GM18867 (cell line): ENCODE results near the gene UBASH3B.
A peak's percentile ranks its signal among the peaks of the same experiment; 100 is the strongest.

Experiments used
- ATAC-seq: cut with Tn5 transposase; IDR thresholded peaks from one replicate; pipeline ENCODE4 v1.9.1; 2021; ENCODE audit warnings: mild to moderate bottlenecking, moderate library complexity; ENCODE audit not compliant: unreplicated experiment

Gene UBASH3B

DNA sequence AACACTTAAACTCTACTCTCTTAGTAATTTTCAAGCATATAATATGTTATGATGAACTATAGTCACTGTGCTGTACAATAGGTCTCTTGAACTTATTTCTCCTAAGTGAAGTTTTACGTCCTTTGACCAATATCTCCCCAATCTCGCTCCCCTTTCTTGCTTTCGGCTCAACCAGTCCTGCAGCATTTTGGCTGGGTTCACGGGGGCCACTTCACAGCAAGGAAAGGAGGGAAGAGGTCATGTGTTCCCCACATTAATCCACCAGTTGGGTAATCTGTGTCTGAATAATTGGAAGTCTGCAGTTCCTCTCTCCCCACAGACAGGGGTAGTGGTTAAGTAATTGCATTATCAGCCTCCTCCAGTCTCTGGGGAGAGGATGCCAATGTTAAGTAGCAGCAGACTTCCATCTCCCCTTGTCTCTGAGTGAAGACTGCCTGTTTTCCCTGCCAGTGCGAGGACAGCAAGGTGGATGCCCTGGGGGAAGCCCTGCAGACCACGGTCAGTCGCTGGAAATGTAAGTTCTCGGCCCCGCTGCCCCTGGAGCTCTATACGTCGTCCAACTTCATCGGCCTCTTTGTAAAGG is 123.6 kb downstream of the UBASH3B start:
- no peak for ATAC-seq

DNA sequence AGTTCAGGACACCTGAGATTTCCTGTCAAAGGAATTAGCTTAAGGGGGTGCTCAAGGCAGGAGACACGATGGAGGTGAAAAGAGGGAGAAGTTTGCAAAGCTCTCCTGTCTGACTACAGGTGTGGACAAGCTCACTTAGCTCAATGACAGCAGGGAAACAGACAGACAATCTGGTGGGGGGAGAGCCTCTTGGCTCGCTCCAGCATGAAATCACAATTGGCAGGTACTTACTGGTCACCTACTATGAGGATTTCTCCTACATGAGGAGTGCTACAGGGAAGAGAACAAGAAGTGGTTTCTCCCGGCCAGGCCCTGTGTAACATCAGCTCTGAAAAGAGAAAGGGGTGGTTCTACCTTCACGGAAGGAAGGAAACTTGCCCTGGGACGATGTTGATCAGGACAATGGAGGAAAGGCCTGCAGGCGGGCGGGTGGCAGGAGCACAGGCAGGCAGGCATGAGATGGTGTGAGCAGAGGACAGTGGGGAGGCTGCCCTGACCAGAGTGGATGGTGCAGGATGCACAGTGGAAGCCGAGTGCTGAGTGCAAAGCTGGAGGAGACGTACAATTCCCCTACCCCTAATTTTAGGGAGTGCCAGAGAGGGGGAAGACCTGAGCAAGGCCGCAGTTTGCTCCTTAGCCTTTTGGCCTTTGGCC is 124.9 kb downstream of the UBASH3B start:
- no peak for ATAC-seq

DNA sequence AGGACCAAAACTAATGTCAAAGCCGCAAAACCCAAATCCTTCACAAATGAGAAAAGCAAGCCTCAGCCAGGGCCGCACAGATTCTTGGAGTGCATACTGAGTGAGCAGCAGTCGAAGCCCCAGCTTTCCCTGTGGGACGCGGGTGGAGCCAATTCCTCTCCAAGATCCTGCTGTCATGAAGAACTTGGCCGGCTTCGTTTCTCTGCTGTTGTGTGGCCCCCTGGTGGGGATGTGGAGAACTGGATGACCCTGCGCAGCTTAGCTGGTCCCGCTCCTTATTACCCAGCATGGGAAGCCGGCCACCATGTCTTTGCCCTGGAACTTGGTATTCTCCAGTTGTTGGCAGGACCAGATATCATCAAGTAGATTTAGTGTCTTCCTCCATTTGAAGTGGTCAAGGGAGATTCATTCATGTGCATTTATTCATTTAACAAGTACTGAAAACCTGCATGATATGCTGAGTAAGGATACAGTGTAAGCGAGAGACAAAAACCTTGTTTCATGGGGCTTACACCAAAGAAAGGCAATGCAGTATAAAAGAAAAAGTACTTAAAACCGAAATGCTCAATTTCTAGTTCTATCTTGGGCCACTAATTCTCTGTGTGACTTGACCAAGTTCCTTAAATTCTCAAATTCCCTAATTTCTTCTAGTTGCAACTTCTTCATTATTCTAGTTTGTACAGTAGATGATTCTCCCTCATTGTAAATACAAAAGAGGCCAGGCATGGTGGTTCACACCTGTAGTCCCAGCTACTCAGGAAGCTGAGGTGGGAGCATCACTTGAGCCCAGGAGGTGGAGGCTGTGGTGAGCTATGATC is 126.1 kb downstream of the UBASH3B start:
- ATAC-seq = peak; percentile 86

DNA sequence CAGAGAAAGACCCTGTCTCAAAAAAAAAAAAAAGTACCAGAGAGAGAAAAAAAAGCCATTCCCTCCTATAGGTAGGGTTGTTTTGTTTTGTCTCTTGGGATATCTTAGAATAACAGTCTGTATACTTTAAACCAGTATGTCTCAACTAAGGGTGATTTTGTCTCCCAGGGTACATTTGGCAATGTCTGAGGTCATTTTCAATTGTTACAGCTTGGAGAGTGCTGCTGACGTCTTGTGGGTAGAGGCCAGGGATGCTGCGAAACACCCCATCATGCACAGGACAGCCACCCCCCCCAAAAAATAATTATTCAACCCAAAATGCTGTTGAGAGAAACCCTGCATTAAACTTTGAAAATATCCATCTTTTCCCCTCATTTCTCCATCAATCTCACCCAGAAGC is 126.7 kb downstream of the UBASH3B start:
- ATAC-seq = no peak

DNA sequence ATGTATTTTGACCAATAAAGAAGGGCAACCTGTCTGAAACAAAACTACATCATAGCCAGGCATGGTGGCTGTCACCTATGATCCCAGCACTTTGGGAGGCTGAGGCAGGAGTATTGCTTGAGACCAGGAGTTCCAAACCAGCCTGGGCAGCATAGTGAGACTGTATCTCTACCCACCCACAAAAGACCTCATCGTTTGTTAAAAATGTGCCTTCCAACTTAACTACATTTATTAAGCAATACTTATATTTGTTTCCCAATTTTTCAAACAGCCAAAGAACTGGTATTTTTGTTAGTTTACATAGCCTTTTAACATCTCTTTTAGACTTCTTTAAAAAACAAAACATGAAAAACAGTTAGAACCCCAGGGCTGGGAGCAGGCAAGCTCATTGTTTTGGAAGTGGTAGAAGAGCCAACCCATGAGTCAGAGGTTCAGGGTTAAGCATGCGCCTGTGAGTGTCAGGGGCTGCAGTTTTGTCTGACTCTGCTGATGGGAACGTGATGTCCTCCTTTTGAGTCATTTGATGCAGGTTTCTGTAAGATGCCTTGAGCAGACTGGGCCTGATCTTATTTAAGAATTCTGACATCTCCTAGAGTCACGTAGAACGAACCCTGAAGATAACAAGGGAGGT is 128.9 kb downstream of the UBASH3B start:
- ATAC-seq = no peak

DNA sequence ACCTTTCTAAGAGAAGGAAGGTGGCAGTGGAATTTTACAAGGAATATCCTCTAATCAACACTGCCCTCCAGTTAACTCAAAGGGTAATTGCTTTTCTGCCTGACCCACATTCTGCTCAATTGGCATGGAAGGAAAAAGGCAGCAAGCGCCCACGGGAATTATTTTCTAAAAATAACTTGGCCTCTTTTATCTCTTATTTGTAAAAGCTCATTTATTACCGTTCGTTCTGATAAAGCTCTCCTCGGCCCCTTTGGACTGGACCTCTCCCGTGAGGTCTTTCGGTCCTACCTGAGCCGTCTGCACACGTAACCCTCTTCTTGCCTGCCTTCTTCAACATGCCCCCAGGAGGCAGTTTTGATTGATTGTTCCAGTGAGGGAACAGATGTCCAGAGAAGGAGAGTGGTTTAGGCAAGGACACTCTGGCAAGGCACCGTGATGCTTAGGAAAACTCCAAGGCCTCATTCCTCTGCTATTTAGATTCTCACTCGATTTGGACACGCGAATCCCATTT is 129.6 kb downstream of the UBASH3B start:
- ATAC-seq = no peak

DNA sequence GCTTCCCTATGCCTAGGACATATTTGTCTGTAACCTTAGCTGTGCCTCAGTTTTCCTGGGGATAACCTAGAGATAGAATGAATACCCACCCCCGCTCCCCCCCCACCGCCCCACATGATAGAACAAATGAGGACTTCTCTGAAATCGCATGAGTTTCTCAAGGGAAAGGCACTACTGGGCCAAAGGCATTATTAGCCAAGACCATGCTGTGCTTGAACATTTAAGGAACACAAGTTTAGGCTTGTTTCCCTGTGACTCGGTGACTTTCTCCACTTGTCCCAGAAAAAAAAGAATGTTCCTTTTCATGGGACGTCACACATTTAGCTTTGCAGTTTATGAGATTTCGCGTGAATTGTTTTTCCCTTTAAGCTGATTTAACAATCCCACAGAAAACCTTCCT is 131.4 kb downstream of the UBASH3B start:
- ATAC-seq = no peak

DNA sequence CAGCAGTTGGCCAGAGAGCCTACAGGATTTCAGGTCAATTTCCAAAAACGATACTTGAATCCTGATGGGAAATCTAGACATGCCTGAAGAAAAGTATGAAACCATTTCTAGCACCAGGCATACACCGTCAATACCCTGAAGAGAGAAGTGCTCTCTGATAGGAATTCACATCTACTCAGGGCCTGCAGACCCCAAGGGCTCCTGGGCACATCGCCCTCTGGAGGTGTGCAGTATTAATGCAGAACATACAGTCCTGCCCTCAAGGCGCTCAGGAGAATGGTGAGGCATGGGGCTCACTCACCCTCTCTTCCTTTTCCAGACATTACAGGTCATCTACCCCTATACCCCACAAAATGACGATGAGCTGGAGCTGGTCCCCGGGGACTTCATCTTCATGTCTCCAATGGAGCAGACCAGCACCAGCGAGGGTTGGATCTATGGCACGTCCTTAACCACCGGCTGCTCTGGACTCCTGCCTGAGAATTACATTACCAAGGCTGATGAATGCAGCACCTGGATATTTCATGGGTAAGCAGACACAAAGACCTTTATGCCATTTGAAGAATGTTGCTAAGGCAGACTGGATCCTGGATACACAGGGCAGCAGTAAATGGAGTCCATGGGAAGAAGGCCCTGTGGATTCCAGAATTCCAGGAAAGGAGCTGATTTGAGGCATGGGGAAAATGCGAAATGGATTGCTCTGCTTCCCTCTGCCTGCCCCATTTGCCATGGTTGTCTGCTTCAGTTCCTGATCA is 133.4 kb downstream of the UBASH3B start:
- no peak for ATAC-seq

DNA sequence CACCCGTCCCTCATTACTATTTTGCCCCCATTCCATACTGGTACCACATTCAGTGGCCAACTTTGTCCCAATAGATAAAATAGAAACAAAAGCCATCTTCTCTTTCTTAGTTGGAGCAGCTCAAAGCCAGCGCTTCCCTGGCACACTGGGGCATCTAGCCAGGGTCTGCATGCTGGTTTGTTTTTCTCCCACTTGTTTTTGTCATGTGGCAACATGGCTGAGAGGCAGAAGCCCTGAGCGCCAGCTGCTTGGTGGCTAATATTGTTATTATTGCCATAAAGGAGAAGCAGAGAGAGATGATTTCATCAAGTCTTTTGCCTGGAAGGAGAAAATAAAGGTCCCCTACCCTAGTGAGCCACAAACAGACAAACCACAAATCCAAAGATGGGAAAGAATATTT is 134.4 kb downstream of the UBASH3B start:
- ATAC-seq = no peak

DNA sequence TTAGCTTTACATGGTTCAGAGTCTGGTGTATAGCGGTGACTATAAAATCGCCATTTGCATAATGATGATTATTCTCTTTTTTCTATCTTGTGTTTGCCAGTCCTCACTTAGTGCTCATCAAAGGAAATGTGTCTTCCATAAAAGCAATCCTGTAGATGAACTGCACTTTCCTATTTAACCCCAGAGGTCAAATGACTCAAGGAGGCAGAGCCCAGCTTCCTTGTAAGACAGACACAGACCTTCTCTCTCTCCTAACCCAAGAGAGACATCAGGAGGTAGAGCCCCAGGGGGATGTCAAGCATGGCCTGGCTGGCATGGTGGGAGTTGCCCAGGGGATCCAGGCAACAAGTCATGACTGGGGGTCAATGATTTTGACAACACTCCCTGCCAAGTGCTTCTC is 135.9 kb downstream of the UBASH3B start:
- no peak for ATAC-seq

DNA sequence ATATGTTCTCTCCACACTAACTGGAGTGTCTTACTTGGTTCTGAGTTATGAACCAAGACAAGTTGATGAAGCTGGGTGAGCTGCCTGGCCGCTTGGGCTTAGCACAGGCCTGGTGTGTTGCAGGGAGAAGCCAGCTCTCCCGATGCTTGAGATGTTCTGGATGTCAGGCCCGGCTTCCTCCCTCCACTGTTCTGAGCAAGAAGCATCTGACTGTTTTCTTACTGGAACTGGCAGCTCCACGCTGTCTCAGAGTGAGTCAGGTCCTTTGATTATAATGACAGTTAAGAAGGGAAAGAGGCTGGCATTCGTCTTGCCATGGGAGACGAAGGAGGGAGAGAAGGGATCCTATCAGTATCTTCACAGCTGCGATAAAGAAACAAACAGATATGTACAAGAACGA is 136.3 kb downstream of the UBASH3B start:
- ATAC-seq = no peak

DNA sequence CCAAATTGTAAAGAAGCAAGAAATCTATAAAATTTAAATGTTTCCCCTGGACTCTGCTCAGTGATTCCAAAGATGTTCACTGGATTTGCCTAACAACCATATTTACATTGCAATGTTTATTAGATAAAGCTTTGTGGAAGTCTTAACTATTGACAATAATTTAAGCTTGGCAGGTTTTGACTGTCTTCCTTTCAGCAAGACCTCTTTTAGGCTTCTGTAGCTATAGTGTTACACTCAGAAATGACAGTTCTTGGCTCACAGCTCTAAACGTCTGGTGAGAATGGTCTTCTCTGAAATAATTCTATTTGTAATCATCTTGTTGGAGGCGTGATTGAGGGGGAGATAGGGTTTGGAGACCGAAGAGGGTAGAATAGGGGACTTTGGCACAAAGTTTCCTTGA is 138.0 kb downstream of the UBASH3B start:
- no peak for ATAC-seq

DNA sequence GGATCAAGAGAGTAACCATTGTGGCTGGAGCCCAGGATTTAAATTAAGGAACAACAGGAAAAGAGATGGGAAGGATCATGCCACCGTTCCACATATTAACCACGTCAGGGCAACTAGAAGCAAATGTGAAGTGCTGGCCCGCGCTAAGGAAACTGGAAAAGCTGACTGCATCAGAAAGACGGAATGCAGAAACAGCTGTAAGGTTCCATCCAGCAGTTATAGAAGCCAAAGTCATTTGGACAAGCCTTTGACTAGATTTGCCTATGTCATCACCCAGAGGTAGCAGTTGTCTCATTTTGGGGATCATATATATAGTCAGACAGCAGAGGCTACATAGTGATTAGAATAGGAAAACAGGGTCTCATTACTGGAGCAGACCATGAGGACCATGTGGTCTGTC is 139.8 kb downstream of the UBASH3B start:
- no peak for ATAC-seq

DNA sequence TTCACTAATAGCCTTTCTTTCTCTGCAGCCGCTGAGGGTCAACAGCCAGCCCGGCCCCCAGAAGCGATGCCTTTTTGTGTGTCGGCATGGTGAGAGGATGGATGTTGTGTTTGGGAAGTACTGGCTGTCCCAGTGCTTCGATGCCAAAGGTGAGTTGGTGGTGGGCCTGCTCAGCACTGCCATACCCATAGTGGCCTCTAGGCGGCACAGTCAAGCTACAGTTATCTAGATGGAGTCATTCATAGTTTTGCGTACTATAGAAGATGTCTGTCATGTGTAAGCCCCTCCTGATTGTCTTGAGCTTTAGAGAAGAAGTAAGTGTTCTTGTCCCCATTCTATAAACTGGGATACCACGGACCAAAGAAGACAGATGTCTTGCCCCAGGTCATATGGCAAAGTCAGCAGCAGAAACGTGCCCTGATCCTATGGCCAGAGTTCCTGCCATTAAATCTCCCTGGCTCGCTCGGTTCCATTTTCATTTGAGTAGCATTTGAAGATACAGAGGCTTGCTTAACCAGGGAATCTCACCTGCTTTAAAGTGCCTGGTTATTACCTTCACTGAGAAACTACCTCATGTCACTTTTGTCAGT is 140.7 kb downstream of the UBASH3B start:
- peak; percentile 75 for ATAC-seq

DNA sequence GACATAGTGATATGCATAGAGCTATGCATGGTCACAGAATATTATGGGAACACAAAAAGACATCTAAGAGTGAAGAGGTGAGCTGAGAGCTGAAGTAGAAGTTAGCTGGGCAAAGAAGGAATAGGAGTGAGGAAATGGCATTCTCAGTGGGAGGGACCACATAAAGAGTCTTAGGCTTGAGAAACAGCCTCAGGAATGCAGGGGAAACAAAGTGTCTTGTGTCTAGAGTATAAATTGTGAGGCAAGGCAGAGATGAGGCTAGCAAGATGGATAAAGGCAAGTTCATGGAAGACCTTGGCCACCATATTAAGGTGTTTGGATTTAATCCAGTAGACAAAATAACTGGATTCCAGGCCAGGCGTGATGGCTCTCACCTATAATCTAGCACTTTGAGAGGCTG is 142.1 kb downstream of the UBASH3B start:
- ATAC-seq = no peak

DNA sequence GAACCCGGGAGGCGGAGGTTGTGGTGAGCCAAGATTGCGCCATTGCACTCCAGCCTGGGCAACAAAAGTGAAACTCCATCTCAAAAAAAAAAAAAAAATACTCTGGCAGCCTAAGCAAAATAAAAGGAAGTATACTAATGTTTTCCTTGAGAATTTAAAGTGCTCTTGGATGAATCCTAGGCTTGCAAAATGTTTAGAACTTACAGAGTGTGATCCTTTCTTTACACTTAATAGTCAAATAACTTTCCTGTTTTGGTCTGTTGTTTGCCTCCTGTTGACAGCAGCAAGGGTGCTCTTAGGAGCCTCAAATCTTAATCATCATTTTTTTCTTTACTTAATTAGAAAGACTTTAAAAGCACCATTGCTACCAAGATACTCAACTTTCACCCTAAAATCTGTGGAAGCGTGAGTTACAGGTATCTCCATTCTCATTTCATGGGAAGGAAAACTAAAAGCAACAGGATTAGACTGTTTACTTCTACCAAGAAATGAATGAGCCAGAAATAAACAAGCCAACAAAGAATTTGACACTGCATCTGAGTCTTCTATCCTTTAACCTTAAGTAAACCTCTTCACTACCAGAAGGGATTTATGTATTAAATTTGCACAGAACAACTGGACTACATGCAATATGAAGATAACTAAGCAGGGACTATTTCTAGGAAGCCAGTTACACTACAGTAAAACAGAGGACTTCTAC is 144.0 kb downstream of the UBASH3B start:
- ATAC-seq = no peak

DNA sequence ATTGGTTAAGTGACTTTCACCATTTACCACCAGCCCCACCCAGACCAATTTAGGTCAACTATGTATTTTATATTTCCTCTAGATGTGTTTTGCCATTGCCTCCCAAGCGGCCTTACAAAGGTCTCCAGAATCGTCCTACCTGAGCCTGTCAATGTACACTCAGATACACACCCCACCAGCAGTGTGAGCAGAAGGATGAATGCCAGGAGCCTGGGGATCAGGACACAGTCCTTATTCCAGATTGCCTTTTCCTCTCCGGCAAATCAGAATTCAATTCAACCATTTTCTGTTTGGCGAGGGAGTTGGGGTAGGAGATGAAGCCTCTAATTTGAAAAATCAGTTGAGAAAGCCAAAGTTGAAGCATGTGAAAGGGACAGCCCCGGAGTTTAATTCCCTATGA is 147.4 kb downstream of the UBASH3B start:
- ATAC-seq = no peak

DNA sequence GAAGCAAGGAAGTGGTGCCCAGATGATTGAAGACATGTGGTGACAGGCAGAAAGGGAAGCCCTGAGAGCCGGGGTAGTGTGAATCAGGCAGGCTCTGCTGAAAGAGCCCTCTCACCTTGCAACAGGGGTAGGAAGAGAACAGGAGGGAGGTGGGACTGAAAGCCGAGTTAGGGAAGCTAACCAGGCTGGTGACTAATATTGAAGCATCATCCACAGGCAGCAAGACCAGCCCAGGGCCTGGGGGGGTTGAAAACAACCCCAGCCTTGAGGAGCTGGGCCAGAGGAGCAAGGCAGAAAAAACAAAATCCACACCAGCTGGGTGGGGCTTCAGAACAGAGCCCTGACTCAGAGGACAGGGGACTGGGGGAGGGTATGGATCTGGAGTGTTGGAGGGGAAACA is 147.8 kb downstream of the UBASH3B start:
- no peak for ATAC-seq

DNA sequence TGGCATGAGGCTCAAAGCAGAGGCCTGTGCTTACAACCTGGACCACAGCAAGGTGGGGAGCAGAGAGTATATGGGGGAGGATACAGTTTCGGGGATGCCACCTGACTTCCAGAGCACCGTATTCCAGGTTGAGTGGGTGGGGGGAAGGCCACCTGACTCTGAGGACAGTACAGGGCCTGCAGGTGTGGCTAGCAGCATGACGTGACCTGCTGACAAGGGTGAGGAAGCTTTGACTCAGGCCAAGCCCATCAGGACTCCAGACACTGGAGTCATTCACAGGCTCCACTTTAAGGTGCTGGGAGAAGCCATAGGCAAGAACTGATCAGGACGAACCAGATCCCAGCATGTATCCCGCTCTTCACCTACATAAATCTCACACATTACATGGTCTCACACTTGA is 148.2 kb downstream of the UBASH3B start:
- no peak for ATAC-seq

DNA sequence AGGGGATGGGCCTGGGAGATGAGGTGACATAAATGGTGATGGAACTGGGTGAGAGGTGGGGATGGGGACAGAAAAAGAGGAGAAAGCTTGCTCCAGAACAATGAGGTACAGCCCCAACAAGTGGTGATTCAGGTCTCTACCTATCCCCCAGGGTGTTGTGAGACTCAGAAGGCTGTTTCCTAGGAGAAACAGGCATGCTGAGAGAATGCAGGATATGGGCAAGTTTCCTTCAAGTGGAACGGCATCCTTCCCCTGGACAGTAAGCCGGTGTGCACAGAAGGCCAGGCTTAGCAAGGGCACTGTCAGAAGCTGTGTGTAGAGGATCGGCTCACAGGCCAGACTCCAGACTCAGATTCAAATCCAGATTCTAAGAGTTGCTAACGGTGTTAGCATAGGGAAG is 148.6 kb downstream of the UBASH3B start:
- ATAC-seq = no peak
